Tracheal epithelial cell (primary cell): ENCODE results near the gene GGCX. TPM values are rescaled to one million over a fixed set of nuclear protein-coding genes. Genes with fewer than 3 reads are reported as not detected.

Experiments used
- total RNA-seq: library from RNA; depleted of rRNA; stranded (reverse); fragments of >200 nt; gene quantifications from 2 replicates; pipeline ENCODE4 v1.2.1, GENCODE V29; 2014

Gene GGCX
- total RNA-seq, result 27.3 and 35.4 TPM in 2 replicates

DNA sequence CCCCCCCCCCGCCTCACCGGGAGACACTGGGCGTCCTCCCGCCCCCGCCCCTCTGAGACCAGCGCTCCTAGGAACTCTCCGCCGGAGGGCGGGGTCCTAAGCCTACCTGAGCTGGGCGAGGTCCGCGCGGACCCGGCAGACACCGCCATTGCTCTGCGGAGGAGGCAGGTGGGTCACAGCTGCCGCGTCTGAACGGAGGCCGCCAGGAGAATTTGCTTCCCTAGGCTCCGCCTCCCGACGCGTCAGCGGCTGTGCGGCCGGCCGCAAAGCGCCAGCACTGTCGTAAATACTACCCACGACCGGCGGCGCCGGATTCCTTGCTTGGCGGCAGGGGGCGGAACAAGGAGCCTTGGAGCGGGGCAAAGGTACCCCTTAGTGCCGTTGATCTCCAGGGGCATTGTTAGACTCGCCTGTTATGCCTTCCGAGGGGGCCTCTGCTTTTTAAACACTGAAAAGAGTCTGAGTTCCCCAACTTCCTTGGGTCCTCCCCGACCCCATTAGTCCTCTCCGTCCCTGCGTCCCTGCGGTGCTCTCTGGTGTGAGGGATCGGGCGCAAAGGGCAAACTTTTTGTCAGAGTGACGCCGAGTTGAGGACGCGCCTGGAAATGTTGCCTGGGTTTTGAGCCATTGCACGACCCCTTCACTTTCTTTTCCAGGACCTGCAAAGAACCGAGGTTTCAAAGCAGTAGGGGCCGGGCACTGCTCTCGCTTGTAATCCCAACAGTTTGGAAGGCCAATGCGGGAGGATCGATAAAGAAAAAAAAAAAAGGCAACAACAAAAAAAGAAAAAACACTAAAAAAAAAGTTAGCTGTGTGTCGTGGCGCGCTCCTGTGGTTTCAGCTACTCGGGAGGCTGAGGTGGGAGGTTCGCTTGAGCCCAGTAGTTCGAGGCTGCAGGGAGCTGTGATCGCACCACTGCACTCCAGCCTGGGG is at the start of gene GGCX:
GGCX (minus strand) TSS at position 214 of the 933 bp plus-strand sequence; CDS start at position 149, 65 bp downstream.

DNA sequence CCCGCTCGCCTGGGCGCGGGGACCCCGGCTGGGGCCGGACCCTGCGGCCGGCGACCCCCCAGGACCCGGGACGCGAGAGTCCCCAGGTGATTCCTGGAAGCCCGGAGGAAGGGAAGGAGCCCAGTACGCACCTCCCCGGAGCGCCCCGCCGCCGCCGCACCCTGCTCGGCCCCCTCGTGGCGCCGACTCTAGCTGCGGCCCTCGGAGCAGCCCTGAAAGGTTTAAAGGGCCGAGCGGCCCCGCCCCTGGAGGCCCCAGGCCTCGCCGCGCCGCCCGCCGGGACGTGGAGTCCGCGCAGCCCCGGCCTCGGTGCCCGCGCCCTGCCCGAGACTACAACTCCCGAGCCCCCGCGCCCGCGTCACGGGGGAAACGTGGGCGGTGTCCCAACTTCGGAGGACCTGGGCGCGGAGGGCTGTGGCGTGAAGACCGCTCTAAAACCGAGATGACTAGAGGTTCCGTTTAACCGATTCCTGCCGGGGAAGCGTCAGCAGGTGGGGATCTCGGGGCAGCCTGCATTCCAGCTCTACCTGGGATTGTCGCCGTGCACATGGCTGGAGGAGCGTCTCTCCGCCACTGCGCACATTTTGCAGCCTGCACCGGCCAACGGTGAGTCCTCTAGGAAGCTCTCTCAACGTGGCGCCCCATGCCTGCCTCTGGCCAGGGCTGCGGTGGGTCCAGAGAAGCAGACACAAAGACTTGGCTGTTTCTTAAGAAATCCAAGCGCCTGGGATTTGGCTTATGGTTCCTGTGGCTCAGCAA is 41.4 kb upstream of the GGCX start, which contains the start of gene TMEM150A:
TMEM150A (minus strand) TSS at position 223 of the 759 bp plus-strand sequence. CDS start 750 bp downstream, outside the sequence.

GRCh38 chr2:85595301-85596025 is 34.2 kb upstream of the GGCX start, which contains the start of gene RNF181:
RNF181 (plus strand) TSS chr2:85595745; CDS start chr2:85595764, 19 bp downstream.

DNA sequence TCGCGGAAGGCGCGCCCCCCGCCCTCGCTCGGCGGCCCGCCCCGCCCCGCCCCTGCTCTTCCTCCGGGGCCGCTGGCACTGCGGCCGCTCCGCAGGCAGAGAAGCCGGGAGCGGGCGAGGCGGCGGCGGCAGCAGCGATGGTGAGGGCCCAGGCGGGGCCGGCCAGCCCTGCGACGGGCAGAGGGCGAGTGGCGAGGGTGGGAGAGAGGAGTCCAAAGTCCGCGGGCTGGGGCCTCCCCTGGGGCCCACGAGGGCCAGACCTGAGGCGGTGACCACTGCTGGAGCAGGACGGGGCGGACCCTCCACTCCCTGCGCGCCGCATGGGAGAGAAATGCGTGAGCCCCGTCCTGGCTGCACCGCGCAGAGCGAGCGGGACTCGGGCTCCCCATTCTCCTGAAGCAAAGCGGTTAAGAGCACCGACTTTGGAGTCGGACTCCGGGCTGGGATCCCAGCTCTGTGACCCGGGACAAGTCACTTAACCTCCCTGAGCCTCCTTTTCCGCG is 23.1 kb upstream of the GGCX start, which contains the start of gene VAMP5:
VAMP5 (plus strand) TSS at position 78 of the 503 bp plus-strand sequence; CDS start at position 138, 60 bp downstream.

DNA sequence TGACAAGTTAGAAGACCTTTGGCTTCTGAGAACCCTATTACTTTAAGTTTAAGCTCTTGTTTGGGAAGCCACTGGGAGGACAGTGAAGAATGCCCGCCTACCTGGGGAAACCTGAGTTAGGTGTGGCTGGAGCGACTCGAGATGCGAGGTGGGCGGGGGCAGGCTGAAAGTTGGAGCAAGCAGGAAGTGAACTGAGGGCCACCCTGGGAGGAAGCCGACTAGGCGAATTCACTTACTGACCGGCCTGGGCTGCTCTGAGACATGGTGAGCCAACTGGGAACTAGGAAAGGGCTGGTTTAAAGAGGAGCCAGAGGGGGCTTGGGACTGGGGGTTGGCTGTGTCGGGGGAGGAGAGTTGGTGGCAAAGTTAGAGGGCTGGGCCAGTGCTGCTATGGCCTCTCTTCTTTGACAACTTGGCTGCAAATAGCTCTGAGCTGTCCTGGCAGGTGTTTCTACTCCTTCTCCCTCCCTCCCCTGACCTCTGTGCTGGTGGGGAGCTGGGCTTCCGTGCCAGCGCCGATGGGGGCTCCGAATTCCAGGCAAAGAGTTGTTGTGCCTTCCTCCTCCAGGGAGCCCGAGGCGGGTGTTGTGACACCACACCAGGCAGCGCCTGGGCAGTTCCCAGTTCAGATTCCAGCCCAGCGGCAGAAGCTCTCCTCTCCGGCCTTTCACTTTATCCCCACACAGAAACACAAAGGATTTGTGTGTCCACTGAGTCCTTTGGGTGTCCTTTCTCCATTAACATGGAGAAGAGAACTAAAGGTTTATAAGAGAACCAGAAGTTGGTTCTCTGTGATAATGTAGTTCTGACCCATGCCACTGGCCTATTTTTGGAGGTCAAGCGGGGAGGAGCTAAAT is 16.3 kb upstream of the GGCX start, which contains the start of gene VAMP8:
VAMP8 (plus strand) TSS at position 201 of the 857 bp plus-strand sequence; CDS start at position 262, 61 bp downstream.

GRCh38 chr2:85538507-85539360 is 22.6 kb downstream of the GGCX start, which contains the start of gene MAT2A:
MAT2A (plus strand) TSS chr2:85539168; CDS start chr2:85539288, 120 bp downstream.

Other genes starting within 250 kb of the GGCX start
- gene TGOLN2, start 233.5 kb downstream of the GGCX start, total RNA-seq, result 34.7 and 61.4 TPM in 2 replicates
- gene RETSAT, start 207.0 kb downstream of the GGCX start, total RNA-seq, result 104 and 108 TPM in 2 replicates
- gene ELMOD3, start 206.7 kb downstream of the GGCX start, total RNA-seq, result 7.7 and 15.6 TPM in 2 replicates
- 625 and 657 TPM in 2 replicates for gene CAPG, start 151.1 kb downstream of the GGCX start, total RNA-seq
- not detected in 2 replicates for gene SH2D6, start 142.8 kb downstream of the GGCX start, total RNA-seq
- 49.4 and 75.9 TPM in 2 replicates for gene MAT2A, start 22.3 kb downstream of the GGCX start, total RNA-seq
- 36.2 and 42.2 TPM in 2 replicates for gene VAMP8, start 16.1 kb upstream of the GGCX start, total RNA-seq
- gene VAMP5, start 22.9 kb upstream of the GGCX start, total RNA-seq, result 4.1 TPM in 1 of 2 replicates, not detected in the other
- gene RNF181, start 34.3 kb upstream of the GGCX start, total RNA-seq, result 221 and 249 TPM in 2 replicates
- 10.7 and 12.8 TPM in 2 replicates for gene TMEM150A, start 41.2 kb upstream of the GGCX start, total RNA-seq
- 16.0 and 20.0 TPM in 2 replicates for gene C2orf68, start 50.6 kb upstream of the GGCX start, total RNA-seq
- gene USP39, start 54.7 kb upstream of the GGCX start, total RNA-seq, result 32.8 and 36.4 TPM in 2 replicates
- gene SFTPB, start 106.7 kb upstream of the GGCX start, total RNA-seq, result not detected in 2 replicates
- gene GNLY, start 132.9 kb upstream of the GGCX start, total RNA-seq, result not detected in 2 replicates
- gene ATOH8, start 192.5 kb upstream of the GGCX start, total RNA-seq, result 0.96 TPM in 1 of 2 replicates, not detected in the other